Suprapubic skin (tissue), 4 donors: ENCODE data around the gene ZNF385A.

ENCODE experiments used
- EP300 ChIP-seq: sonication (generic); formaldehyde crosslinking; IDR thresholded peaks from one replicate; pipeline ENCODE4 v1.6.1; 2017; ENCODE audit warnings: antibody characterized with exemption
- POLR2A ChIP-seq, 2 donors: fragments of 450-650 bp; IDR thresholded peaks; one replicate each; pipeline ENCODE4 v1.6.1; 2017; ENCODE audit warnings: antibody characterized with exemption in 2 of 2, mild to moderate bottlenecking in 2 of 2, moderate library complexity in 2 of 2
- POLR2AphosphoS5 ChIP-seq, 3 donors: sonication (generic); formaldehyde crosslinking; IDR thresholded peaks; one replicate each; pipeline ENCODE4 v1.6.1; 2017; ENCODE audit warnings: antibody characterized with exemption in 3 of 3
- TF ChIP-seq, protein P1 (sequence below), 2 donors: fragments of 200-600 bp in 1 of 2; fragments of 450-650 bp in 1 of 2; sonication (generic) in 1 of 2; IDR thresholded peaks; one replicate each; pipeline ENCODE4 v1.5.1; 2016 to 2019; ENCODE audit warnings: antibody characterized with exemption in 2 of 2, mild to moderate bottlenecking in 1 of 2, moderate library complexity in 1 of 2

DNA sequence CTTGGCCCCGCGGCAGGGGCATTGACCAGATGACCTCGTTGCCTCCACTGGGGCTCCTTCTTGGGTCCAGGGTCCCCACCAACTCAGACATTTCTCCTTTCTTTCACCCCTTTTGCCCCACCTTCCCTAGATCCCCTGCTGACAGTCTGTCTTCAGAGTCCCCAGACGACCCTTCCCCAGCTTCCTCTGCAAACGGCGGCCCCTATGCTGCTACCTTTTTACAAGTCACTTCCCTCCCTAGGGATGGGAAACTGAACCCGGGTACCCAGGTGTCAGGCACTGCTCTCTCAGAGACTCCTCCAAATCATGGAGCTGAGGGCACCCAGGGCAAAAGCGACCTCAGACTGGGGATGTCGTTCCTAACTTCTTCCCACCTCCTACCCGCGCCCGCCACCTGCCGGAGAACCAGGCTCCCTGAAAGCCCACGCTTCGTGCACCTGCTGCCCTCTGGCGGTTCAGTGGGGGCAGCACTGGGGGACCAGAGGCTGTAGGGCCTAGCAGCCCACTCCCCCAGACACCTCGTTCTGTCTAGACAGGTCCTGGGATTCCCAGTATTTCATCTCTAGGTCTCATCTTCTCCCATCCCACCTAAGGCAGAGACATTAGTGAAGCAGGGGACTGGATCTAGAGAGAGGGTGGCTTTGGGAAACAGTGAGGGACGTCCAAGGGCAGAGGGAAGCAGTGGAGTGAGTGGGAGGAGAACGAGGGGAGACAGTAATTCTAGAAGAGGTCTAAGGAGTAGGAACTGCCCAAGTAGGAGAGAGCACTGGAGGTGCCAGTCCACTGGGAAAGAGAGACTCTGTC is 4.9 kb downstream of the ZNF385A start:
- TF ChIP-seq, protein P1, sequence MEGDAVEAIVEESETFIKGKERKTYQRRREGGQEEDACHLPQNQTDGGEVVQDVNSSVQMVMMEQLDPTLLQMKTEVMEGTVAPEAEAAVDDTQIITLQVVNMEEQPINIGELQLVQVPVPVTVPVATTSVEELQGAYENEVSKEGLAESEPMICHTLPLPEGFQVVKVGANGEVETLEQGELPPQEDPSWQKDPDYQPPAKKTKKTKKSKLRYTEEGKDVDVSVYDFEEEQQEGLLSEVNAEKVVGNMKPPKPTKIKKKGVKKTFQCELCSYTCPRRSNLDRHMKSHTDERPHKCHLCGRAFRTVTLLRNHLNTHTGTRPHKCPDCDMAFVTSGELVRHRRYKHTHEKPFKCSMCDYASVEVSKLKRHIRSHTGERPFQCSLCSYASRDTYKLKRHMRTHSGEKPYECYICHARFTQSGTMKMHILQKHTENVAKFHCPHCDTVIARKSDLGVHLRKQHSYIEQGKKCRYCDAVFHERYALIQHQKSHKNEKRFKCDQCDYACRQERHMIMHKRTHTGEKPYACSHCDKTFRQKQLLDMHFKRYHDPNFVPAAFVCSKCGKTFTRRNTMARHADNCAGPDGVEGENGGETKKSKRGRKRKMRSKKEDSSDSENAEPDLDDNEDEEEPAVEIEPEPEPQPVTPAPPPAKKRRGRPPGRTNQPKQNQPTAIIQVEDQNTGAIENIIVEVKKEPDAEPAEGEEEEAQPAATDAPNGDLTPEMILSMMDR (IDR thresholded peaks at IDR 0.05) = peak; percentile 99 to 100
- TF ChIP-seq POLR2A (IDR thresholded peaks at IDR 0.05) (no peak), POLR2AphosphoS5 (IDR thresholded peaks at IDR 0.05) (peak in 2 of 3 donors; percentile 26 to 58), EP300 (no peak)
